ENCODE data around the gene UST.
"Not testable (repeated sequence)": the region's sequence is repeated elsewhere in the genome, so short reads cannot be mapped to it uniquely, and the experiment has no call there.

DNA sequence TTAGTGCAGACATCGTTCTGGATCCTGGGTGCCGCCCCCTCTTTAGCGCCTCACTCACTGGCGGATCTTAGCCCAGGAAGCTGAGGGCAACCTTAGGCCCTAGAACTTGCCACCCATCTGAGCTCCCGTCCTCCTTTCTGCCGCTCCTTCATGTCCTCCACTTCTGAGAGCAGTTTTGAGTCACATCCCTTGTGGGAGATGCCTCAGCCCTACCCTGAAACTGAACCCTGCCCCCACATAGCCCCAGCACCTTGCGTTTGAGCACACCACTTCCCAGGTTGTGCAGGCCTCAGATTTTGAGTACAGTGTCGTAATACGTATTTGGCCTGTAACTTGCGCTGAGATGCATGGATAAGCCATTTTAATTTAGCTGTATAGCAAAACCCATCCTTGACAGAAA, 169.7 kb downstream of the UST start:
- not testable (repeated sequence) for TF ChIP-seq POLR2A (IDR thresholded peaks at IDR 0.05)
- TF ChIP-seq, protein P1, sequence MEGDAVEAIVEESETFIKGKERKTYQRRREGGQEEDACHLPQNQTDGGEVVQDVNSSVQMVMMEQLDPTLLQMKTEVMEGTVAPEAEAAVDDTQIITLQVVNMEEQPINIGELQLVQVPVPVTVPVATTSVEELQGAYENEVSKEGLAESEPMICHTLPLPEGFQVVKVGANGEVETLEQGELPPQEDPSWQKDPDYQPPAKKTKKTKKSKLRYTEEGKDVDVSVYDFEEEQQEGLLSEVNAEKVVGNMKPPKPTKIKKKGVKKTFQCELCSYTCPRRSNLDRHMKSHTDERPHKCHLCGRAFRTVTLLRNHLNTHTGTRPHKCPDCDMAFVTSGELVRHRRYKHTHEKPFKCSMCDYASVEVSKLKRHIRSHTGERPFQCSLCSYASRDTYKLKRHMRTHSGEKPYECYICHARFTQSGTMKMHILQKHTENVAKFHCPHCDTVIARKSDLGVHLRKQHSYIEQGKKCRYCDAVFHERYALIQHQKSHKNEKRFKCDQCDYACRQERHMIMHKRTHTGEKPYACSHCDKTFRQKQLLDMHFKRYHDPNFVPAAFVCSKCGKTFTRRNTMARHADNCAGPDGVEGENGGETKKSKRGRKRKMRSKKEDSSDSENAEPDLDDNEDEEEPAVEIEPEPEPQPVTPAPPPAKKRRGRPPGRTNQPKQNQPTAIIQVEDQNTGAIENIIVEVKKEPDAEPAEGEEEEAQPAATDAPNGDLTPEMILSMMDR (IDR thresholded peaks at IDR 0.05) = not testable (repeated sequence)
